Liver (tissue), 3 donors: ENCODE measurements around the gene SLC6A12.

Experiments used
- EGR1 ChIP-seq, 2 donors: IDR thresholded peaks; 2 replicates each; pipeline ENCODE4 v1.6.1; 2016 to 2018; ENCODE audit warnings: antibody characterized with exemption in 2 of 2, low read depth in 2 of 2
- RAD21 ChIP-seq, 2 donors: IDR thresholded peaks; 2 replicates each; pipeline ENCODE4 v1.6.1; 2016; ENCODE audit warnings: antibody characterized with exemption in 2 of 2, mild to moderate bottlenecking in 2 of 2
- TAF1 ChIP-seq: conservative IDR thresholded peaks from 2 replicates; pipeline ENCODE4 v1.6.1; 2016; ENCODE audit warnings: antibody characterized with exemption, mild to moderate bottlenecking
- YY1 ChIP-seq: IDR thresholded peaks from 2 replicates; pipeline ENCODE4 v1.6.1; 2016; ENCODE audit warnings: antibody characterized with exemption, mild to moderate bottlenecking
- ZBTB33 ChIP-seq: IDR thresholded peaks from 2 replicates; pipeline ENCODE4 v1.6.1; 2016; ENCODE audit warnings: antibody characterized with exemption
- TF ChIP-seq, protein P1 (sequence below): IDR thresholded peaks from 2 replicates; pipeline ENCODE4 v1.6.1; 2016; ENCODE audit warnings: antibody characterized with exemption
- TF ChIP-seq, protein P2 (sequence below): fragments of 150-350 bp; IDR thresholded peaks from 2 replicates; pipeline ENCODE4 v1.5.1; 2017; ENCODE audit warnings: improper control_type of control experiment, low read depth, low read length; ENCODE audit not compliant: missing input control
- TF ChIP-seq, protein P3 (sequence below): IDR thresholded peaks from 2 replicates; pipeline ENCODE4 v1.6.1; 2016; ENCODE audit warnings: antibody characterized with exemption
- donor health status: healthy.
- donor health status: healthy.

- TF ChIP-seq, protein P1, sequence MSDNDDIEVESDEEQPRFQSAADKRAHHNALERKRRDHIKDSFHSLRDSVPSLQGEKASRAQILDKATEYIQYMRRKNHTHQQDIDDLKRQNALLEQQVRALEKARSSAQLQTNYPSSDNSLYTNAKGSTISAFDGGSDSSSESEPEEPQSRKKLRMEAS = no peak
- TF ChIP-seq, protein P2, sequence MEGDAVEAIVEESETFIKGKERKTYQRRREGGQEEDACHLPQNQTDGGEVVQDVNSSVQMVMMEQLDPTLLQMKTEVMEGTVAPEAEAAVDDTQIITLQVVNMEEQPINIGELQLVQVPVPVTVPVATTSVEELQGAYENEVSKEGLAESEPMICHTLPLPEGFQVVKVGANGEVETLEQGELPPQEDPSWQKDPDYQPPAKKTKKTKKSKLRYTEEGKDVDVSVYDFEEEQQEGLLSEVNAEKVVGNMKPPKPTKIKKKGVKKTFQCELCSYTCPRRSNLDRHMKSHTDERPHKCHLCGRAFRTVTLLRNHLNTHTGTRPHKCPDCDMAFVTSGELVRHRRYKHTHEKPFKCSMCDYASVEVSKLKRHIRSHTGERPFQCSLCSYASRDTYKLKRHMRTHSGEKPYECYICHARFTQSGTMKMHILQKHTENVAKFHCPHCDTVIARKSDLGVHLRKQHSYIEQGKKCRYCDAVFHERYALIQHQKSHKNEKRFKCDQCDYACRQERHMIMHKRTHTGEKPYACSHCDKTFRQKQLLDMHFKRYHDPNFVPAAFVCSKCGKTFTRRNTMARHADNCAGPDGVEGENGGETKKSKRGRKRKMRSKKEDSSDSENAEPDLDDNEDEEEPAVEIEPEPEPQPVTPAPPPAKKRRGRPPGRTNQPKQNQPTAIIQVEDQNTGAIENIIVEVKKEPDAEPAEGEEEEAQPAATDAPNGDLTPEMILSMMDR = no peak
- no peak for TF ChIP-seq ZBTB33
- TF ChIP-seq, protein P3, sequence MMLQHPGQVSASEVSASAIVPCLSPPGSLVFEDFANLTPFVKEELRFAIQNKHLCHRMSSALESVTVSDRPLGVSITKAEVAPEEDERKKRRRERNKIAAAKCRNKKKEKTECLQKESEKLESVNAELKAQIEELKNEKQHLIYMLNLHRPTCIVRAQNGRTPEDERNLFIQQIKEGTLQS = no peak
- TF ChIP-seq RAD21 (IDR thresholded peaks at IDR 0.05) = no peak
- no peak for TF ChIP-seq TAF1
- no peak for TF ChIP-seq EGR1 (IDR thresholded peaks at IDR 0.05; ENCODE audit: low read depth in 2 of 2)
- no peak for TF ChIP-seq YY1
Observed at GRCh38 chr12:215116-215515, 1.2 kb upstream of the SLC6A12 start.
